ENCODE measurements around the gene GHR. TPM values are rescaled to one million over a fixed set of nuclear protein-coding genes. Genes with fewer than 3 reads are reported as not detected.

GHR gene
- total and polyA plus RNA-seq, 2 of the 8 experiments (the other 6 are each of a cell fraction or from before 2014, with no cell fraction given) = 0.15 to 0.19 TPM

DNA sequence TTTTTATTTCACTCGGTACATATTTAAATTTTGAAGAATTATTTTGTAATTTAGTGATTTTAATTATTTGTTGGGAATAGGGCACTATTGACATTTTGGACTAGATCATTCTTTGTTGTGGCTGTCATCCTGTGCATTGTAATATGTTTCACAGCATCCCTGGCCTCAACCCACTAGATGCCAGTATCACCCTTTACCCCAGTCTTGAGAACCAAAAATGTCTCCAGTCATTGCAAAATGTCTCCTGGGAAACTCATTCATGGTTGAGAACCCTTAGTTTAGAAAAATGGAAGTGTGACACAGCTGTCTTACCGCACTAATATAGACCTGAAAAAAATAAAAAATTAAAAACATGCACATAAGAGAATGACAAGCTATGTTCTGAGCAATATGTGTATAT is 245.0 kb downstream of the GHR start:
- peaks cover 0 to 8% of the 10 kb centered on the region in 2 experiments; a peak in 1 of 4 replicates for H3K9me3 ChIP-seq (ENCODE audit: insufficient read depth in 2 of 2, low read depth in 1 of 2, low read length in 1 of 2)
- no peak overlapping the region for H2BK20ac ChIP-seq (ENCODE audit: low read length)
- H3K56ac ChIP-seq (replicated peaks; ENCODE audit: insufficient read length, low read depth, low read length) = no peak overlapping the region
- no peak overlapping the region for H2AK5ac ChIP-seq (ENCODE audit: low read depth, low read length)
- no peaks in the 10 kb centered on the region for H3K4me1 ChIP-seq (replicated peaks in 1 of 4; ENCODE audit: control insufficient read depth in 3 of 4, insufficient read depth in 4 of 4, low read length in 3 of 4)
- no peaks in the 10 kb centered on the region for H3K27me3 ChIP-seq (replicated peaks in 1 of 4; ENCODE audit: control insufficient read depth in 3 of 4, extremely low read depth in 1 of 4, insufficient read depth in 3 of 4, low read length in 3 of 4)
- H3K23me2 ChIP-seq (ENCODE audit: low read depth, low read length) = no peaks in the 10 kb centered on the region
- no peak overlapping the region for H2BK12ac ChIP-seq (ENCODE audit: low read depth, low read length)
- H2BK5ac ChIP-seq (ENCODE audit: low read depth, low read length) = no peak overlapping the region
- DNase-seq (ENCODE audit: low read depth in 1 of 2, low spot score in 2 of 2) = no peak
- FAIRE-seq = no peak
- no peak overlapping the region for H3K4me2 ChIP-seq (ENCODE audit: insufficient read depth in 1 of 2, low read depth in 2 of 2, low read length in 2 of 2)
- no peak overlapping the region for H3K23ac ChIP-seq (ENCODE audit: insufficient read length)
- no peaks in the 10 kb centered on the region for H3K79me2 ChIP-seq (ENCODE audit: control insufficient read depth in 1 of 2, insufficient read depth in 2 of 2, low read length in 2 of 2)
- H2AFZ ChIP-seq (ENCODE audit: low read length) = no peak overlapping the region
- H4K8ac ChIP-seq (ENCODE audit: extremely low read depth, insufficient read depth, low read length) = no peak overlapping the region
- no peak overlapping the region for H2BK120ac ChIP-seq (replicated peaks; ENCODE audit: low read depth, low read length)
- WGBS, 2 experiments (ENCODE audit: extremely low coverage in 1 of 2, insufficient coverage in 1 of 2, insufficient read length in 1 of 2, insufficient replicate concordance in 2 of 2, low coverage in 1 of 2, low lambda C conversion rate in 2 of 2, missing lambda C conversion rate in 1 of 2) = 84% methylated on average over 2 of the region's 2 CpGs; no CpG with 5 or more reads in 1 of the 2 experiments
- no peak overlapping the region for H3K18ac ChIP-seq (ENCODE audit: extremely low read depth, low read length)
- H3K27ac ChIP-seq (ENCODE audit: low read depth, low read length) = no peak overlapping the region
- no peak overlapping the region for H2BK15ac ChIP-seq (ENCODE audit: low read length)
- no peaks in the 10 kb centered on the region for H3K79me1 ChIP-seq (ENCODE audit: low read depth, low read length)
- no peak overlapping the region for H3K4me3 ChIP-seq (ENCODE audit: extremely low read depth in 1 of 4, insufficient read depth in 2 of 4, low read depth in 3 of 4, low read length in 4 of 4)
- H3K14ac ChIP-seq (ENCODE audit: insufficient read length) = no peak overlapping the region
- no peak overlapping the region for H3K4ac ChIP-seq (replicated peaks; ENCODE audit: insufficient read length, low read depth, low read length)
- ChIA-PET POLR2A (ENCODE audit: partially characterized antibody) (no interaction called here), CTCF (ENCODE audit: partially characterized antibody) (interaction anchor here (1.1 to 4.0 kb wide), 3 partner anchors 11 to 812 kb away, joined by 3 to 17 read pairs (median 3); no protein-coding TSS in a partner anchor)
- no peaks in the 10 kb centered on the region for H3K36me3 ChIP-seq (ENCODE audit: control insufficient read depth in 2 of 4, insufficient read depth in 4 of 4, low read length in 3 of 4)
- TF ChIP-seq GABPA (IDR thresholded peaks at IDR 0.05; ENCODE audit: borderline replicate concordance, insufficient read depth, low read length) (no peak), POLR2AphosphoS5 (IDR thresholded peaks at IDR 0.05; ENCODE audit: low read depth, low read length) (no peak), SAP30 (IDR thresholded peaks at IDR 0.05; ENCODE audit: insufficient read depth, insufficient replicate concordance, low read length) (no peak), SIN3A (conservative IDR thresholded peaks at IDR 0.05 in 1 of 2, IDR thresholded peaks at IDR 0.05 in 1 of 2; ENCODE audit: low read depth in 1 of 2, low read length in 2 of 2) (no peak), SP4 (IDR thresholded peaks at IDR 0.05; ENCODE audit: low read length) (no peak), NRF1 (IDR thresholded peaks at IDR 0.05; ENCODE audit: low read depth, low read length) (no peak)
- TF ChIP-seq, protein P1, sequence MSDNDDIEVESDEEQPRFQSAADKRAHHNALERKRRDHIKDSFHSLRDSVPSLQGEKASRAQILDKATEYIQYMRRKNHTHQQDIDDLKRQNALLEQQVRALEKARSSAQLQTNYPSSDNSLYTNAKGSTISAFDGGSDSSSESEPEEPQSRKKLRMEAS (IDR thresholded peaks at IDR 0.05) = no peak
- TF ChIP-seq, protein P2, sequence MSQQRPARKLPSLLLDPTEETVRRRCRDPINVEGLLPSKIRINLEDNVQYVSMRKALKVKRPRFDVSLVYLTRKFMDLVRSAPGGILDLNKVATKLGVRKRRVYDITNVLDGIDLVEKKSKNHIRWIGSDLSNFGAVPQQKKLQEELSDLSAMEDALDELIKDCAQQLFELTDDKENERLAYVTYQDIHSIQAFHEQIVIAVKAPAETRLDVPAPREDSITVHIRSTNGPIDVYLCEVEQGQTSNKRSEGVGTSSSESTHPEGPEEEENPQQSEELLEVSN (IDR thresholded peaks at IDR 0.05) = no peak
- no peak overlapping the region for H3K9ac ChIP-seq (replicated peaks in 1 of 4; ENCODE audit: extremely low read depth in 1 of 4, low read depth in 3 of 4, low read length in 3 of 4)
- no peak overlapping the region for H4K5ac ChIP-seq (ENCODE audit: insufficient read length, low read depth, low read length)
- H4K91ac ChIP-seq (replicated peaks; ENCODE audit: insufficient read length, low read length) = no peak overlapping the region
- no peaks in the 10 kb centered on the region for H4K20me1 ChIP-seq (replicated peaks in 1 of 2; ENCODE audit: control insufficient read depth in 1 of 2, insufficient read depth in 2 of 2, low read length in 2 of 2)

Measured in H1 (cell line).